ENCODE measurements around the gene PSG5.
A peak's percentile ranks its signal among the peaks of the same experiment; 100 is the strongest.

DNA sequence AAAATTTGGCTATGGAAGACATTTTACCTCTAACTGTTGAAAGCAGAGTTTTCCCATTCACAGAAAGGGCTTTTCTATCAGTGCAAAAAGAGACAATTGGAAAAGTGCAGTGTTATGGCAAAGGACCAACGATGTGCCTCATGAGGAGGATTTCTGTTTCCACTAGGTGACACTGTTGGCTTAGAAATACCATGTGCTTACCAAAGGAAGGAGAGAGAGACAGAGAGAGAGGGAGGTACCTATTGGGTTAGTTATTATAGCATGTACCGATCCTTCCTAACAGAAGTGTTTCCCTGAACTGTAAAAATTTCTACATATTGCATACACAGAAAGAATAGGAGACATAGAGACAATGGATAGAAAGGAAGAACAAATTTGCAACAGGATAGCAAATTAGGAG lies 43.0 kb upstream of the PSG5 start:
- TF ChIP-seq SMC3 (IDR thresholded peaks at IDR 0.05; ENCODE audit: low read depth, low read length), result no peak
- no peak for TF ChIP-seq RAD21 (IDR thresholded peaks at IDR 0.05; ENCODE audit: low read length)
- TF ChIP-seq, protein P1, sequence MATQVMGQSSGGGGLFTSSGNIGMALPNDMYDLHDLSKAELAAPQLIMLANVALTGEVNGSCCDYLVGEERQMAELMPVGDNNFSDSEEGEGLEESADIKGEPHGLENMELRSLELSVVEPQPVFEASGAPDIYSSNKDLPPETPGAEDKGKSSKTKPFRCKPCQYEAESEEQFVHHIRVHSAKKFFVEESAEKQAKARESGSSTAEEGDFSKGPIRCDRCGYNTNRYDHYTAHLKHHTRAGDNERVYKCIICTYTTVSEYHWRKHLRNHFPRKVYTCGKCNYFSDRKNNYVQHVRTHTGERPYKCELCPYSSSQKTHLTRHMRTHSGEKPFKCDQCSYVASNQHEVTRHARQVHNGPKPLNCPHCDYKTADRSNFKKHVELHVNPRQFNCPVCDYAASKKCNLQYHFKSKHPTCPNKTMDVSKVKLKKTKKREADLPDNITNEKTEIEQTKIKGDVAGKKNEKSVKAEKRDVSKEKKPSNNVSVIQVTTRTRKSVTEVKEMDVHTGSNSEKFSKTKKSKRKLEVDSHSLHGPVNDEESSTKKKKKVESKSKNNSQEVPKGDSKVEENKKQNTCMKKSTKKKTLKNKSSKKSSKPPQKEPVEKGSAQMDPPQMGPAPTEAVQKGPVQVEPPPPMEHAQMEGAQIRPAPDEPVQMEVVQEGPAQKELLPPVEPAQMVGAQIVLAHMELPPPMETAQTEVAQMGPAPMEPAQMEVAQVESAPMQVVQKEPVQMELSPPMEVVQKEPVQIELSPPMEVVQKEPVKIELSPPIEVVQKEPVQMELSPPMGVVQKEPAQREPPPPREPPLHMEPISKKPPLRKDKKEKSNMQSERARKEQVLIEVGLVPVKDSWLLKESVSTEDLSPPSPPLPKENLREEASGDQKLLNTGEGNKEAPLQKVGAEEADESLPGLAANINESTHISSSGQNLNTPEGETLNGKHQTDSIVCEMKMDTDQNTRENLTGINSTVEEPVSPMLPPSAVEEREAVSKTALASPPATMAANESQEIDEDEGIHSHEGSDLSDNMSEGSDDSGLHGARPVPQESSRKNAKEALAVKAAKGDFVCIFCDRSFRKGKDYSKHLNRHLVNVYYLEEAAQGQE (IDR thresholded peaks at IDR 0.05; ENCODE audit: low read depth, low read length), result no peak
- no peak for TF ChIP-seq TCF12 (IDR thresholded peaks at IDR 0.05)
- TF ChIP-seq EZH2phosphoT487 (IDR thresholded peaks at IDR 0.05; ENCODE audit: borderline replicate concordance, low read depth), result no peak
- no peak for TF ChIP-seq MXI1 (IDR thresholded peaks at IDR 0.05; ENCODE audit: low read depth, low read length)
- no peak for TF ChIP-seq POLR2AphosphoS5 (IDR thresholded peaks at IDR 0.05; ENCODE audit: low read depth, low read length)
- TF ChIP-seq, protein P2, sequence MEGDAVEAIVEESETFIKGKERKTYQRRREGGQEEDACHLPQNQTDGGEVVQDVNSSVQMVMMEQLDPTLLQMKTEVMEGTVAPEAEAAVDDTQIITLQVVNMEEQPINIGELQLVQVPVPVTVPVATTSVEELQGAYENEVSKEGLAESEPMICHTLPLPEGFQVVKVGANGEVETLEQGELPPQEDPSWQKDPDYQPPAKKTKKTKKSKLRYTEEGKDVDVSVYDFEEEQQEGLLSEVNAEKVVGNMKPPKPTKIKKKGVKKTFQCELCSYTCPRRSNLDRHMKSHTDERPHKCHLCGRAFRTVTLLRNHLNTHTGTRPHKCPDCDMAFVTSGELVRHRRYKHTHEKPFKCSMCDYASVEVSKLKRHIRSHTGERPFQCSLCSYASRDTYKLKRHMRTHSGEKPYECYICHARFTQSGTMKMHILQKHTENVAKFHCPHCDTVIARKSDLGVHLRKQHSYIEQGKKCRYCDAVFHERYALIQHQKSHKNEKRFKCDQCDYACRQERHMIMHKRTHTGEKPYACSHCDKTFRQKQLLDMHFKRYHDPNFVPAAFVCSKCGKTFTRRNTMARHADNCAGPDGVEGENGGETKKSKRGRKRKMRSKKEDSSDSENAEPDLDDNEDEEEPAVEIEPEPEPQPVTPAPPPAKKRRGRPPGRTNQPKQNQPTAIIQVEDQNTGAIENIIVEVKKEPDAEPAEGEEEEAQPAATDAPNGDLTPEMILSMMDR (IDR thresholded peaks at IDR 0.05), result peak; percentile 51
- TF ChIP-seq, protein P3, sequence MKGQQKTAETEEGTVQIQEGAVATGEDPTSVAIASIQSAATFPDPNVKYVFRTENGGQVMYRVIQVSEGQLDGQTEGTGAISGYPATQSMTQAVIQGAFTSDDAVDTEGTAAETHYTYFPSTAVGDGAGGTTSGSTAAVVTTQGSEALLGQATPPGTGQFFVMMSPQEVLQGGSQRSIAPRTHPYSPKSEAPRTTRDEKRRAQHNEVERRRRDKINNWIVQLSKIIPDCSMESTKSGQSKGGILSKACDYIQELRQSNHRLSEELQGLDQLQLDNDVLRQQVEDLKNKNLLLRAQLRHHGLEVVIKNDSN (IDR thresholded peaks at IDR 0.05; ENCODE audit: borderline replicate concordance, low read depth), result no peak
- no peak for TF ChIP-seq NRF1 (IDR thresholded peaks at IDR 0.05; ENCODE audit: low read depth, low read length)
- no peak for TF ChIP-seq TEAD4 (IDR thresholded peaks at IDR 0.05; ENCODE audit: borderline replicate concordance, insufficient read depth)
- TF ChIP-seq EP300 (IDR thresholded peaks at IDR 0.05; ENCODE audit: borderline replicate concordance in 1 of 2, low read depth in 1 of 2, low read length in 1 of 2), result no peak
- no peak for TF ChIP-seq TAF1 (IDR thresholded peaks at IDR 0.05; ENCODE audit: borderline replicate concordance, low read depth, low read length)

Measured in SK-N-SH (cell line).